A673 (cell line): ENCODE measurements around the gene ANKS1B.

Experiments used
- EZH2 ChIP-seq: fragments of 200-600 bp; sonication (generic); IDR thresholded peaks from 2 replicates; pipeline ENCODE4 v1.6.1; 2017; ENCODE audit warnings: borderline replicate concordance, low read depth, mild to moderate bottlenecking, mixed read lengths, antibody characterized with exemption, low read length; ENCODE audit not compliant: poor library complexity, severe bottlenecking
- TF ChIP-seq, protein P1 (sequence below): fragments of 300-800, 200-600 bp; sonication (generic); conservative IDR thresholded peaks from 2 replicates; pipeline ENCODE4 v1.5.1; 2017; ENCODE audit warnings: low read depth, mild to moderate bottlenecking, antibody characterized with exemption, low read length, moderate library complexity, mixed read lengths

DNA sequence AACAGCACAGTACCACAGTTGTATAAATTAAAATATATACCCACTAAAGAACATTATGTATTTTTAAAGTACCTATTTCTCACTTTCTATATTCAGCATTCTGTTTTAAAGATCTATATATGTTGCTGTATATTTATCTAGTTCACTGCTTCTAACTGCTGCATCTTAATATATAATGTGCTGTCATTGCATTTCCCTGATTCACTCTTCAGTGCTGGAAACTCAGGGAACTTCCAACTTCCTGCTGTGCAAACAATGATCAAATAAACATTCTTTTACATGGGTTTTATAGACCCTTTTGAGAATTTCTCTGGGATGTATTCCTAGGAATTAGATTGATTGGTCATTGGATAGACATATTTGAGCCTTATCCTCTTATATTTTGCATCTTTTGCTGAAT, 960.5 kb downstream of the ANKS1B start:
- TF ChIP-seq, protein P1, sequence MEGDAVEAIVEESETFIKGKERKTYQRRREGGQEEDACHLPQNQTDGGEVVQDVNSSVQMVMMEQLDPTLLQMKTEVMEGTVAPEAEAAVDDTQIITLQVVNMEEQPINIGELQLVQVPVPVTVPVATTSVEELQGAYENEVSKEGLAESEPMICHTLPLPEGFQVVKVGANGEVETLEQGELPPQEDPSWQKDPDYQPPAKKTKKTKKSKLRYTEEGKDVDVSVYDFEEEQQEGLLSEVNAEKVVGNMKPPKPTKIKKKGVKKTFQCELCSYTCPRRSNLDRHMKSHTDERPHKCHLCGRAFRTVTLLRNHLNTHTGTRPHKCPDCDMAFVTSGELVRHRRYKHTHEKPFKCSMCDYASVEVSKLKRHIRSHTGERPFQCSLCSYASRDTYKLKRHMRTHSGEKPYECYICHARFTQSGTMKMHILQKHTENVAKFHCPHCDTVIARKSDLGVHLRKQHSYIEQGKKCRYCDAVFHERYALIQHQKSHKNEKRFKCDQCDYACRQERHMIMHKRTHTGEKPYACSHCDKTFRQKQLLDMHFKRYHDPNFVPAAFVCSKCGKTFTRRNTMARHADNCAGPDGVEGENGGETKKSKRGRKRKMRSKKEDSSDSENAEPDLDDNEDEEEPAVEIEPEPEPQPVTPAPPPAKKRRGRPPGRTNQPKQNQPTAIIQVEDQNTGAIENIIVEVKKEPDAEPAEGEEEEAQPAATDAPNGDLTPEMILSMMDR: no peak
- no peak for TF ChIP-seq EZH2
